Neural progenitor cell (in vitro differentiated cells): ENCODE measurements around the gene TEDC1. TPM values are rescaled to one million over a fixed set of nuclear protein-coding genes. Genes with fewer than 3 reads are reported as not detected.

Source experiments
- DNase-seq: peaks from one replicate; pipeline ENCODE4 v3.0.0-alpha.2; 2016; ENCODE audit warnings: low spot score
- H2AFZ ChIP-seq: fragments of 200-600 bp; sonication (generic); replicated peaks from 2 replicates; pipeline ENCODE4 v1.6.1; 2016; ENCODE audit warnings: antibody characterized with exemption
- H3F3A ChIP-seq: fragments of 200-600 bp; sonication (generic); 2 replicates; pipeline ENCODE4 v1.6.1; 2016; ENCODE audit warnings: antibody characterized with exemption, low read depth
- H3K27ac ChIP-seq: fragments of 200-600 bp; sonication (generic); 2 replicates; pipeline ENCODE4 v1.5.1; 2016; ENCODE audit warnings: mild to moderate bottlenecking
- H3K27me3 ChIP-seq: fragments of 200-600 bp; sonication (generic); 2 replicates; pipeline ENCODE4 v1.6.1; 2016; ENCODE audit warnings: mild to moderate bottlenecking, moderate library complexity
- H3K36me3 ChIP-seq: fragments of 200-600 bp; sonication (generic); 2 replicates; pipeline ENCODE4 v1.5.1; 2016
- H3K4me1 ChIP-seq: fragments of 200-600 bp; sonication (generic); 2 replicates; pipeline ENCODE4 v1.6.1; 2016; ENCODE audit warnings: mixed run types
- H3K4me2 ChIP-seq: fragments of 200-600 bp; sonication (generic); 2 replicates; pipeline ENCODE4 v1.6.1; 2016
- H3K4me3 ChIP-seq: fragments of 200-600 bp; sonication (generic); 2 replicates; pipeline ENCODE4 v1.5.1; 2016
- H3K79me2 ChIP-seq: fragments of 200-600 bp; sonication (generic); 2 replicates; pipeline ENCODE4 v1.6.1; 2016; ENCODE audit warnings: low read depth
- H3K9ac ChIP-seq: fragments of 200-600 bp; sonication (generic); 2 replicates; pipeline ENCODE4 v1.6.1; 2016
- H3K9me3 ChIP-seq: fragments of 200-600 bp; sonication (generic); 2 replicates; pipeline ENCODE4 v1.5.1; 2016; ENCODE audit warnings: low read depth
- H4K20me1 ChIP-seq: fragments of 200-600 bp; sonication (generic); 2 replicates; pipeline ENCODE4 v1.6.1; 2016; ENCODE audit warnings: low read depth
- H3K27ac Mint-ChIP-seq: 3 replicates; pipeline ENCODE4 v1.8.0; 2021; ENCODE audit warnings: mixed read lengths
- H3K27me3 Mint-ChIP-seq: 2 replicates; pipeline ENCODE4 v1.8.0; 2022; ENCODE audit warnings: low read depth, mild to moderate bottlenecking, inconsistent platforms, moderate library complexity, mixed read lengths; ENCODE audit not compliant: insufficient read depth
- H3K36me3 Mint-ChIP-seq: 3 replicates; pipeline ENCODE4 v1.8.0; 2021; ENCODE audit warnings: mixed read lengths
- H3K4me1 Mint-ChIP-seq: 3 replicates; pipeline ENCODE4 v1.8.0; 2021; ENCODE audit warnings: mixed read lengths
- H3K4me3 Mint-ChIP-seq: 3 replicates; pipeline ENCODE4 v1.8.0; 2021; ENCODE audit warnings: mild to moderate bottlenecking, moderate library complexity, mixed read lengths
- H3K9me3 Mint-ChIP-seq: 3 replicates; pipeline ENCODE4 v1.8.0; 2020; ENCODE audit warnings: mixed read lengths
- CTCF ChIP-seq: fragments of 200-600 bp; sonication (generic); IDR thresholded peaks from 2 replicates; pipeline ENCODE4 v1.5.1; 2017; ENCODE audit warnings: antibody characterized with exemption, mild to moderate bottlenecking
- EZH2 ChIP-seq: fragments of 200-600 bp; sonication (generic); IDR thresholded peaks from 2 replicates; pipeline ENCODE4 v1.6.1; 2017; ENCODE audit warnings: antibody characterized with exemption, mild to moderate bottlenecking, moderate library complexity
- EZH2phosphoT487 ChIP-seq: fragments of 200-600 bp; sonication (generic); IDR thresholded peaks from 2 replicates; pipeline ENCODE4 v1.6.1; 2017; ENCODE audit warnings: antibody characterized with exemption
- total RNA-seq: library from RNA; depleted of rRNA; stranded (reverse); fragments of >200 nt; gene quantifications from 2 replicates; pipeline ENCODE4 v1.2.3, GENCODE V29; 2015; ENCODE audit warnings: low replicate concordance

TEDC1 gene
- total RNA-seq, 1 donor from 2014 or later, result 3.6 TPM

GRCh38 chr14:105498430-105499255 lies 7.6 kb downstream of the TEDC1 start:
- Histone ChIP-seq H3K4me1 (no peaks in the 10 kb centered on the region), H3K9ac (no peak overlapping the region), H3K27me3 (no peaks in the 10 kb centered on the region), H3F3A (peaks cover 5% of the 10 kb centered on the region), H3K79me2 (no peaks in the 10 kb centered on the region), H3K9me3 (no peaks in the 10 kb centered on the region), H3K36me3 (no peaks in the 10 kb centered on the region), H3K4me3 (no peak overlapping the region), H3K4me2 (peak overlapping the region; percentile 3), H2AFZ (no peak overlapping the region), H3K27ac (peak overlapping the region; percentile 37), H4K20me1 (no peaks in the 10 kb centered on the region)
- no peaks in the 10 kb centered on the region for H3K9me3 Mint-ChIP-seq
- peaks cover 12% of the 10 kb centered on the region for H3K4me1 Mint-ChIP-seq
- no peak overlapping the region for H3K4me3 Mint-ChIP-seq
- DNase-seq, result no peak
- TF ChIP-seq EZH2, result no peak
- no peak for TF ChIP-seq CTCF
- no peak for TF ChIP-seq EZH2phosphoT487
- no peaks in the 10 kb centered on the region for H3K36me3 Mint-ChIP-seq
- H3K27ac Mint-ChIP-seq, result no peak overlapping the region
- H3K27me3 Mint-ChIP-seq, result peaks cover 12% of the 10 kb centered on the region

- Histone ChIP-seq H3K4me1 (no peaks in the 10 kb centered on the region), H3K36me3 (no peaks in the 10 kb centered on the region), H3K79me2 (no peaks in the 10 kb centered on the region), H3K4me3 (no peak overlapping the region), H3K4me2 (peak overlapping the region; percentile 3), H3K27me3 (no peaks in the 10 kb centered on the region), H3F3A (peaks cover 5% of the 10 kb centered on the region), H3K9ac (no peak overlapping the region), H3K27ac (peak overlapping the region; percentile 37), H3K9me3 (no peaks in the 10 kb centered on the region), H4K20me1 (no peaks in the 10 kb centered on the region), H2AFZ (no peak overlapping the region)
- Mint-ChIP-seq H3K27ac (no peak overlapping the region), H3K36me3 (no peaks in the 10 kb centered on the region), H3K4me3 (no peak overlapping the region), H3K27me3 (peaks cover 13% of the 10 kb centered on the region), H3K9me3 (no peaks in the 10 kb centered on the region), H3K4me1 (peaks cover 13% of the 10 kb centered on the region)
- no peak for DNase-seq
- no peak for TF ChIP-seq EZH2
- TF ChIP-seq CTCF, result no peak
- no peak for TF ChIP-seq EZH2phosphoT487
These were observed 8.4 kb downstream of the TEDC1 start for GRCh38 chr14:105499256-105500035.

- Histone ChIP-seq H3K79me2 (no peaks in the 10 kb centered on the region), H3K4me3 (no peak overlapping the region), H3K36me3 (no peaks in the 10 kb centered on the region), H3K4me1 (no peaks in the 10 kb centered on the region), H3K9me3 (no peaks in the 10 kb centered on the region), H2AFZ (no peak overlapping the region), H3K4me2 (no peak overlapping the region), H3K27me3 (no peaks in the 10 kb centered on the region), H3K9ac (no peak overlapping the region), H3F3A (peaks cover 5% of the 10 kb centered on the region), H4K20me1 (no peaks in the 10 kb centered on the region), H3K27ac (no peak overlapping the region)
- Mint-ChIP-seq H3K4me1 (peaks cover 13% of the 10 kb centered on the region), H3K4me3 (no peak overlapping the region), H3K27me3 (peaks cover 9% of the 10 kb centered on the region), H3K27ac (no peak overlapping the region), H3K36me3 (no peaks in the 10 kb centered on the region), H3K9me3 (no peaks in the 10 kb centered on the region)
- TF ChIP-seq EZH2 (no peak), CTCF (no peak), EZH2phosphoT487 (no peak)
- DNase-seq, result no peak
These were observed 9.1 kb downstream of the TEDC1 start for GRCh38 chr14:105500036-105500725.
